ENCODE results near the gene BMP6.

DNA sequence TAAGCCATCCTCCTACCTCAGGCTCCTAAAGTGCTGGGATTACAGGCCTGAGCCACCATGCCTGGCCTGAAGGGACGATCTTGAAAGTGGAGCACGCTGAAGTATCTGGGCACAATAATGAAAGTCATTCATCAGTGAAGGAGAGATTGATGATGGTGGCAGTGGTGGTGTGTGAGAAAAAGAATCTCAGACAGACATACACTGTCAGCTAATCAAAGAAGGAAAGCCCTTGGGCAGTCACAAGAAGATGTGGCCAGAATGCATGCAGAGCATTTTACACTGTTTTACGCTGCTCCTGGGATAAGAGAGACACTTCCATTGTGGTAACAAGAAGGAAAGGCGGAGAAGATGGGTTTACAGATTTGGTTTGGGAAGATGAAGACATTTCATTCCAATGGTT lies 20.4 kb upstream of the BMP6 start:
- TF ChIP-seq, protein P1, sequence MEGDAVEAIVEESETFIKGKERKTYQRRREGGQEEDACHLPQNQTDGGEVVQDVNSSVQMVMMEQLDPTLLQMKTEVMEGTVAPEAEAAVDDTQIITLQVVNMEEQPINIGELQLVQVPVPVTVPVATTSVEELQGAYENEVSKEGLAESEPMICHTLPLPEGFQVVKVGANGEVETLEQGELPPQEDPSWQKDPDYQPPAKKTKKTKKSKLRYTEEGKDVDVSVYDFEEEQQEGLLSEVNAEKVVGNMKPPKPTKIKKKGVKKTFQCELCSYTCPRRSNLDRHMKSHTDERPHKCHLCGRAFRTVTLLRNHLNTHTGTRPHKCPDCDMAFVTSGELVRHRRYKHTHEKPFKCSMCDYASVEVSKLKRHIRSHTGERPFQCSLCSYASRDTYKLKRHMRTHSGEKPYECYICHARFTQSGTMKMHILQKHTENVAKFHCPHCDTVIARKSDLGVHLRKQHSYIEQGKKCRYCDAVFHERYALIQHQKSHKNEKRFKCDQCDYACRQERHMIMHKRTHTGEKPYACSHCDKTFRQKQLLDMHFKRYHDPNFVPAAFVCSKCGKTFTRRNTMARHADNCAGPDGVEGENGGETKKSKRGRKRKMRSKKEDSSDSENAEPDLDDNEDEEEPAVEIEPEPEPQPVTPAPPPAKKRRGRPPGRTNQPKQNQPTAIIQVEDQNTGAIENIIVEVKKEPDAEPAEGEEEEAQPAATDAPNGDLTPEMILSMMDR (optimal IDR thresholded peaks at IDR 0.05 in 1 of 3, IDR thresholded peaks at IDR 0.05 in 1 of 3, conservative IDR thresholded peaks at IDR 0.05 in 1 of 3; ENCODE audit: extremely low read depth in 1 of 3, insufficient read depth in 2 of 3, low read length in 3 of 3), result no peak
- TF ChIP-seq EZH2 (IDR thresholded peaks at IDR 0.05; ENCODE audit: low read length), result no peak

Measured in keratinocyte (primary cell).